CD4-positive, CD25-positive, alpha-beta regulatory T cell (primary cell): ENCODE data around the gene UBASH3A. TPM values are rescaled to one million over a fixed set of nuclear protein-coding genes. Genes with fewer than 3 reads are reported as not detected.
A peak's percentile ranks its signal among the peaks of the same experiment; 100 is the strongest.

Experiments used
- ATAC-seq, 2 donors: fragments of 150-1000 bp; cut with Tn5 transposase; one replicate each; pipeline ENCODE4 v1.10.0; 2021; ENCODE audit warnings: low read depth in 2 of 2, moderate number of reproducible peaks in 2 of 2, moderate library complexity in 1 of 2
- DNase-seq, 3 donors: peaks; one replicate each; pipeline versions ENCODE4 v3.0.0 to v3.0.0-alpha.2; 2012 to 2022; ENCODE audit warnings: mixed read lengths in 1 of 3
- H3K27ac ChIP-seq: one replicate; pipeline ENCODE4 v1.7.0; 2013; ENCODE audit warnings: mild to moderate bottlenecking, low read length; ENCODE audit not compliant: insufficient read depth, poor library complexity, severe bottlenecking
- H3K27me3 ChIP-seq: one replicate; pipeline ENCODE4 v1.7.0; 2013; ENCODE audit warnings: low read length; ENCODE audit not compliant: control insufficient read depth, insufficient read depth
- H3K36me3 ChIP-seq: one replicate; pipeline ENCODE4 v1.7.0; 2013; ENCODE audit warnings: mild to moderate bottlenecking, low read length, moderate library complexity; ENCODE audit not compliant: control insufficient read depth, insufficient read depth
- H3K4me1 ChIP-seq: 2 replicates; pipeline ENCODE4 v1.7.0; 2013; ENCODE audit warnings: mild to moderate bottlenecking, low read length; ENCODE audit not compliant: insufficient read depth, control insufficient read depth, poor library complexity, severe bottlenecking
- H3K4me3 ChIP-seq: one replicate; pipeline ENCODE4 v1.7.0; 2013; ENCODE audit warnings: low read depth, mild to moderate bottlenecking, low read length, moderate library complexity
- H3K9me3 ChIP-seq, 2 experiments: 1 replicate in 1 of 2; 2 replicates in 1 of 2; pipeline ENCODE4 v1.7.0; 2013; ENCODE audit warnings: low read length in 2 of 2, mild to moderate bottlenecking in 1 of 2, moderate library complexity in 1 of 2; ENCODE audit not compliant: control insufficient read depth in 2 of 2
- H3K27ac Mint-ChIP-seq, 3 donors: one replicate each; pipeline ENCODE4 v1.8.0; 2020 to 2022; ENCODE audit warnings: mild to moderate bottlenecking in 3 of 3, mixed read lengths in 3 of 3, moderate library complexity in 2 of 3
- H3K27me3 Mint-ChIP-seq: one replicate; pipeline ENCODE4 v1.8.0; 2022; ENCODE audit warnings: mild to moderate bottlenecking, mixed read lengths
- H3K36me3 Mint-ChIP-seq: one replicate; pipeline ENCODE4 v1.8.0; 2020; ENCODE audit warnings: mixed read lengths
- H3K4me1 Mint-ChIP-seq, 4 donors: one replicate each; pipeline ENCODE4 v1.8.0; 2020 to 2022; ENCODE audit warnings: mixed read lengths in 4 of 4, mild to moderate bottlenecking in 1 of 4
- H3K4me3 Mint-ChIP-seq, 4 donors: one replicate each; pipeline ENCODE4 v1.8.0; 2020 to 2022; ENCODE audit warnings: mild to moderate bottlenecking in 4 of 4, mixed read lengths in 4 of 4, moderate library complexity in 3 of 4
- H3K9me3 Mint-ChIP-seq, 7 donors: one replicate each; pipeline ENCODE4 v1.8.0; 2020 to 2022; ENCODE audit warnings: mixed read lengths in 7 of 7, mild to moderate bottlenecking in 3 of 7, moderate library complexity in 2 of 7
- polyA plus RNA-seq, 4 donors: library from polyadenylated mRNA; unstranded; fragments of 300-500 nt; fragmentation: Illumina TruSeq; gene quantifications; one replicate each; pipeline ENCODE4 v1.2.3, GENCODE V29; 2021
- total RNA-seq: library from RNA; stranded (reverse); gene quantifications from one replicate; pipeline ENCODE4 v1.2.3, GENCODE V29; 2022

The UBASH3A gene
- total and polyA plus RNA-seq, 5 donors from 2014 or later, result 36.2 to 56.0 (median 47.9) TPM

GRCh38 chr21:42381347-42381984 lies 22.2 kb upstream of the UBASH3A start:
- no peaks in the 10 kb centered on the region for H3K27me3 ChIP-seq
- no peak overlapping the region for H3K4me3 Mint-ChIP-seq
- H3K9me3 ChIP-seq, result peaks cover 0 to 11% of the 10 kb centered on the region in 2 experiments
- H3K36me3 ChIP-seq, result no peaks in the 10 kb centered on the region
- no peaks in the 10 kb centered on the region for H3K27me3 Mint-ChIP-seq
- H3K9me3 Mint-ChIP-seq, result peaks cover 0 to 19% (median 5%) of the 10 kb centered on the region in 7 donors
- H3K27ac Mint-ChIP-seq, result no peak overlapping the region
- H3K36me3 Mint-ChIP-seq, result no peaks in the 10 kb centered on the region
- DNase-seq, result peak in 1 of 3 donors; percentile 34
- no peak overlapping the region for H3K27ac ChIP-seq
- no peak overlapping the region for H3K4me3 ChIP-seq
- ATAC-seq, result peak in 1 of 2 donors; percentile 46
- peaks cover 14% of the 10 kb centered on the region for H3K4me1 ChIP-seq
- peaks cover 0 to 20% (median 14%) of the 10 kb centered on the region in 4 donors for H3K4me1 Mint-ChIP-seq

GRCh38 chr21:42382915-42383314 lies 20.8 kb upstream of the UBASH3A start:
- no peaks in the 10 kb centered on the region for H3K27me3 ChIP-seq
- DNase-seq (no peak), ATAC-seq (no peak)
- no peak overlapping the region for H3K27ac ChIP-seq
- peaks cover 0 to 11% of the 10 kb centered on the region in 2 experiments for H3K9me3 ChIP-seq
- H3K4me3 ChIP-seq, result no peak overlapping the region
- peaks cover 14% of the 10 kb centered on the region for H3K4me1 ChIP-seq
- peaks cover 0 to 19% (median 5%) of the 10 kb centered on the region in 7 donors for H3K9me3 Mint-ChIP-seq
- no peaks in the 10 kb centered on the region for H3K27me3 Mint-ChIP-seq
- H3K27ac Mint-ChIP-seq, result no peak overlapping the region
- no peaks in the 10 kb centered on the region for H3K36me3 Mint-ChIP-seq
- no peaks in the 10 kb centered on the region for H3K36me3 ChIP-seq
- H3K4me3 Mint-ChIP-seq, result no peak overlapping the region
- peaks cover 5 to 22% (median 16%) of the 10 kb centered on the region in 4 donors for H3K4me1 Mint-ChIP-seq

- DNase-seq, result no peak
- Histone ChIP-seq H3K27me3 (no peaks in the 10 kb centered on the region), H3K27ac (no peak overlapping the region), H3K4me3 (no peak overlapping the region), H3K4me1 (peaks cover 14% of the 10 kb centered on the region), H3K36me3 (no peaks in the 10 kb centered on the region), H3K9me3 (peaks cover 0 to 11% of the 10 kb centered on the region in 2 experiments)
- Mint-ChIP-seq H3K27ac (no peak overlapping the region), H3K36me3 (no peaks in the 10 kb centered on the region), H3K4me1 (peaks cover 5 to 22% (median 17%) of the 10 kb centered on the region in 4 donors), H3K9me3 (peaks cover 0 to 19% (median 5%) of the 10 kb centered on the region in 7 donors), H3K4me3 (no peak overlapping the region), H3K27me3 (no peaks in the 10 kb centered on the region)
- no peak for ATAC-seq
Observed at GRCh38 chr21:42383331-42383730, 20.4 kb upstream of the UBASH3A start.

- peaks cover 14% of the 10 kb centered on the region for H3K4me1 ChIP-seq
- no peak for ATAC-seq
- Mint-ChIP-seq H3K27me3 (no peaks in the 10 kb centered on the region), H3K36me3 (no peaks in the 10 kb centered on the region), H3K9me3 (peaks cover 0 to 19% (median 5%) of the 10 kb centered on the region in 7 donors), H3K27ac (no peak overlapping the region), H3K4me1 (peaks cover 5 to 26% (median 18%) of the 10 kb centered on the region in 4 donors), H3K4me3 (no peak overlapping the region)
- peaks cover 0 to 11% of the 10 kb centered on the region in 2 experiments for H3K9me3 ChIP-seq
- H3K36me3 ChIP-seq, result no peaks in the 10 kb centered on the region
- peak overlapping the region; percentile 26 for H3K4me3 ChIP-seq
- H3K27me3 ChIP-seq, result no peaks in the 10 kb centered on the region
- no peak for DNase-seq
- H3K27ac ChIP-seq, result no peak overlapping the region
Observed at GRCh38 chr21:42384156-42384945, 19.4 kb upstream of the UBASH3A start.

- Mint-ChIP-seq H3K27me3 (no peaks in the 10 kb centered on the region), H3K27ac (peak overlapping the region; percentile 37 to 79 (median 70)), H3K4me1 (peaks cover 5 to 30% (median 18%) of the 10 kb centered on the region in 4 donors), H3K4me3 (peak overlapping the region in 1 of 4 donors; percentile 36), H3K36me3 (no peaks in the 10 kb centered on the region), H3K9me3 (peaks cover 0 to 19% (median 5%) of the 10 kb centered on the region in 7 donors)
- H3K9me3 ChIP-seq, result peaks cover 0 to 11% of the 10 kb centered on the region in 2 experiments
- no peaks in the 10 kb centered on the region for H3K27me3 ChIP-seq
- ATAC-seq, result peak in 1 of 2 donors; percentile 37
- no peak overlapping the region for H3K27ac ChIP-seq
- DNase-seq, result no peak
- H3K4me1 ChIP-seq, result peaks cover 14% of the 10 kb centered on the region
- H3K36me3 ChIP-seq, result no peaks in the 10 kb centered on the region
- H3K4me3 ChIP-seq, result no peak overlapping the region
Observed at GRCh38 chr21:42384989-42385388, 18.7 kb upstream of the UBASH3A start.

- H3K4me1 ChIP-seq, result peaks cover 14% of the 10 kb centered on the region
- no peak overlapping the region for H3K4me3 ChIP-seq
- peaks cover 0 to 19% (median 5%) of the 10 kb centered on the region in 7 donors for H3K9me3 Mint-ChIP-seq
- no peak for ATAC-seq
- H3K27ac ChIP-seq, result no peak overlapping the region
- peaks cover 5 to 33% (median 18%) of the 10 kb centered on the region in 4 donors for H3K4me1 Mint-ChIP-seq
- no peaks in the 10 kb centered on the region for H3K36me3 ChIP-seq
- no peaks in the 10 kb centered on the region for H3K27me3 ChIP-seq
- H3K9me3 ChIP-seq, result peaks cover 0 to 11% of the 10 kb centered on the region in 2 experiments
- no peak for DNase-seq
- peak overlapping the region in 1 of 3 donors; percentile 79 for H3K27ac Mint-ChIP-seq
- H3K36me3 Mint-ChIP-seq, result no peaks in the 10 kb centered on the region
- no peak overlapping the region for H3K4me3 Mint-ChIP-seq
- H3K27me3 Mint-ChIP-seq, result no peaks in the 10 kb centered on the region
Observed at GRCh38 chr21:42385619-42386018, 18.1 kb upstream of the UBASH3A start.

- Mint-ChIP-seq H3K4me1 (peaks cover 5 to 36% (median 18%) of the 10 kb centered on the region in 4 donors), H3K4me3 (no peak overlapping the region), H3K27ac (no peak overlapping the region), H3K36me3 (no peaks in the 10 kb centered on the region), H3K9me3 (peaks cover 0 to 19% (median 5%) of the 10 kb centered on the region in 7 donors), H3K27me3 (no peaks in the 10 kb centered on the region)
- H3K9me3 ChIP-seq, result peaks cover 0 to 11% of the 10 kb centered on the region in 2 experiments
- no peak for ATAC-seq
- H3K4me1 ChIP-seq, result peaks cover 14% of the 10 kb centered on the region
- H3K4me3 ChIP-seq, result no peak overlapping the region
- no peaks in the 10 kb centered on the region for H3K36me3 ChIP-seq
- no peak overlapping the region for H3K27ac ChIP-seq
- no peaks in the 10 kb centered on the region for H3K27me3 ChIP-seq
- no peak for DNase-seq
Observed at GRCh38 chr21:42386034-42386591, 17.6 kb upstream of the UBASH3A start.
